Endothelial cell of umbilical vein (primary cell): ENCODE data around the gene PRKCG. TPM values are rescaled to one million over a fixed set of nuclear protein-coding genes. Genes with fewer than 3 reads are reported as not detected.

Experiments used
- BruUV-seq: library from RNA; stranded (reverse); fragments of 400-500 nt; replicated peaks from 2 replicates; lab custom pipeline; 2021; lab: Mats Ljungman, UMichigan
- CTCF ChIA-PET: fragments of 300-600, 350-600 bp; sonication (Branson Sonifier 250); formaldehyde crosslinking; loops from one replicate; lab custom pipeline; 2021; ENCODE audit warnings: antibody characterized with exemption, inconsistent platforms; lab: Charles Lee
- POLR2A ChIA-PET: fragments of 300-600, 350-600 bp; sonication (Branson Sonifier 250); formaldehyde crosslinking; loops from one replicate; lab custom pipeline; 2021; ENCODE audit warnings: antibody characterized with exemption, inconsistent platforms; lab: Charles Lee
- DNase-seq: peaks from one replicate; pipeline ENCODE4 v3.0.0-alpha.2; 2011; ENCODE audit warnings: low read depth, low spot score
- FAIRE-seq: peaks from 2 replicates; lab custom pipeline; 2011; peaks lifted over from hg19 to GRCh38; lab: Jason Lieb, UNC
- H2AFZ ChIP-seq: 2 replicates; pipeline ENCODE4 v1.6.0; 2012; ENCODE audit warnings: low read depth, low read length, control low read depth, inconsistent platforms
- H3K27ac ChIP-seq: 2 replicates; pipeline ENCODE4 v1.5.1; 2011; ENCODE audit warnings: low read depth, mild to moderate bottlenecking, control low read depth, low read length, moderate library complexity; ENCODE audit not compliant: insufficient read depth
- H3K27me3 ChIP-seq, 2 experiments: 2 replicates each; pipeline versions ENCODE4 v1.6.0 to v1.6.1; 2011; ENCODE audit warnings: low read length in 2 of 2, mixed read lengths in 1 of 2; ENCODE audit not compliant: control insufficient read depth in 2 of 2, insufficient read depth in 2 of 2
- H3K36me3 ChIP-seq, 2 experiments: 2 replicates in 1 of 2; 3 replicates in 1 of 2; pipeline ENCODE4 v1.5.1; 2011; ENCODE audit warnings: low read length in 2 of 2, mild to moderate bottlenecking in 1 of 2, moderate library complexity in 1 of 2; ENCODE audit not compliant: control insufficient read depth in 2 of 2, insufficient read depth in 2 of 2; ENCODE audit errors: extremely low read depth in 1 of 2
- H3K4me1 ChIP-seq: 3 replicates; pipeline ENCODE4 v1.5.1; 2011; ENCODE audit warnings: mild to moderate bottlenecking, low read length; ENCODE audit not compliant: control insufficient read depth, insufficient read depth; ENCODE audit errors: extremely low read depth
- H3K4me2 ChIP-seq: 2 replicates; pipeline ENCODE4 v1.6.1; 2011; ENCODE audit warnings: low read length, control low read depth, mixed read lengths; ENCODE audit not compliant: insufficient read depth
- H3K4me3 ChIP-seq, 3 experiments: fragments of 200-600 bp in 1 of 3; sonication (generic), shearing (Covaris generic) in 1 of 3; replicated peaks in 1 of 3; 2 replicates each; pipeline ENCODE4 v1.5.1; 2011 to 2016; ENCODE audit warnings: control low read depth in 3 of 3, low read length in 3 of 3, mild to moderate bottlenecking in 2 of 3, inconsistent platforms in 1 of 3, low read depth in 1 of 3, moderate library complexity in 1 of 3; ENCODE audit not compliant: insufficient read depth in 1 of 3
- H3K79me2 ChIP-seq: 2 replicates; pipeline ENCODE4 v1.6.0; 2012; ENCODE audit warnings: low read length, inconsistent platforms; ENCODE audit not compliant: control insufficient read depth, insufficient read depth
- H3K9ac ChIP-seq: replicated peaks from 2 replicates; pipeline ENCODE3; 2011; ENCODE audit warnings: low read length, control low read depth; ENCODE audit not compliant: insufficient read depth; ENCODE audit errors: extremely low read depth
- H3K9me1 ChIP-seq: replicated peaks from 3 replicates; pipeline ENCODE4 v1.6.0; 2011; ENCODE audit warnings: mild to moderate bottlenecking, low read length; ENCODE audit not compliant: control insufficient read depth, insufficient read depth; ENCODE audit errors: extremely low read depth
- H3K9me3 ChIP-seq: replicated peaks from 2 replicates; pipeline ENCODE4 v1.5.1; 2012; ENCODE audit warnings: low read length, inconsistent platforms; ENCODE audit not compliant: control insufficient read depth, insufficient read depth
- H4K20me1 ChIP-seq: replicated peaks from 2 replicates; pipeline ENCODE3; 2011; ENCODE audit warnings: mild to moderate bottlenecking, low read length; ENCODE audit not compliant: control insufficient read depth, insufficient read depth; ENCODE audit errors: extremely low read depth
- EZH2 ChIP-seq: IDR thresholded peaks from 2 replicates; pipeline ENCODE4 v1.6.1; 2012; ENCODE audit warnings: borderline replicate concordance, low read depth, mild to moderate bottlenecking, moderate library complexity, low read length, inconsistent platforms; ENCODE audit not compliant: severe bottlenecking
- FOS ChIP-seq: IDR thresholded peaks from 2 replicates; pipeline ENCODE4 v1.6.1; 2011; ENCODE audit warnings: mild to moderate bottlenecking, low read length, moderate library complexity, borderline replicate concordance; ENCODE audit not compliant: insufficient read depth
- GATA2 ChIP-seq: IDR thresholded peaks from 2 replicates; pipeline ENCODE4 v1.7.0; 2011; ENCODE audit warnings: low read depth, mild to moderate bottlenecking, moderate library complexity, mixed read lengths, low read length; ENCODE audit not compliant: insufficient read length, insufficient read depth
- JUN ChIP-seq: IDR thresholded peaks from 2 replicates; pipeline ENCODE4 v1.6.1; 2011; ENCODE audit warnings: borderline replicate concordance, low read depth; ENCODE audit not compliant: insufficient read length, insufficient read depth
- MAX ChIP-seq: IDR thresholded peaks from 2 replicates; pipeline ENCODE4 v1.6.1; 2011; ENCODE audit not compliant: insufficient read depth, insufficient read length
- MYC ChIP-seq: IDR thresholded peaks from one replicate; pipeline ENCODE4 v1.6.1; 2011; ENCODE audit warnings: mild to moderate bottlenecking, low read depth, low read length
- POLR2A ChIP-seq: IDR thresholded peaks from 2 replicates; pipeline ENCODE4 v1.6.1; 2012; ENCODE audit warnings: low read depth, mild to moderate bottlenecking, control low read depth, low read length
- POLR2AphosphoS5 ChIP-seq: IDR thresholded peaks from 2 replicates; pipeline ENCODE4 v1.6.1; 2012; ENCODE audit warnings: low read depth, mild to moderate bottlenecking, control low read depth, low read length, moderate library complexity; ENCODE audit not compliant: insufficient read depth
- dilution Hi-C: fragments of 300-500 bp; cut with MboI; formaldehyde crosslinking; loops from one replicate; pipeline ENCODE4 v1.15.0; 2019; ENCODE audit warnings: low sequenced_read_pairs; ENCODE audit not compliant: extremely low pct_ligation_motif_present
- intact Hi-C: fragments of 100-400 bp; cut with micrococcal nuclease; formaldehyde crosslinking; loops from one replicate; pipeline ENCODE4 v1.10.0; 2022
- polyA plus RNA-seq, 4 experiments: library from polyadenylated mRNA; depleted of rRNA in 3 of 4; stranded (reverse) in 3 of 4; unstranded in 1 of 4; fragments of >200 nt; gene quantifications; 2 replicates each; pipeline versions ENCODE4 v1.2.1 to v1.2.3, GENCODE V29; 2011 to 2012; ENCODE audit warnings: missing spikeins in 1 of 4
- total RNA-seq: library from RNA; stranded (reverse); gene quantifications from 2 replicates; pipeline ENCODE4 v1.2.3, GENCODE V29; 2021
- TF ChIP-seq, protein P1 (sequence below), 2 donors: IDR thresholded peaks; 1 replicate in 1 of 2; 2 replicates in 1 of 2; pipeline ENCODE4 v1.5.1; 2011; ENCODE audit warnings: low read length in 2 of 2, mild to moderate bottlenecking in 2 of 2, moderate library complexity in 2 of 2, control low read depth in 1 of 2, inconsistent platforms in 1 of 2, low read depth in 1 of 2; ENCODE audit not compliant: insufficient read depth in 1 of 2; ENCODE audit errors: extremely low read depth in 1 of 2

PRKCG gene
- total and polyA plus RNA-seq, 2 donors (not counting 3 experiments of a cell fraction or from before 2014, with no cell fraction given) = 0.07 TPM; not detected in 1

- no peak overlapping the region for H3K4me2 ChIP-seq
- dilution Hi-C loops = no loop called here
- POLR2A ChIA-PET = no interaction called here
Observed at GRCh38 chr19:53871454-53871853, 10.5 kb upstream of the PRKCG start.

More at GRCh38 chr19:53871454-53871853, 10.5 kb upstream of the PRKCG start:
- H2AFZ ChIP-seq = no peak overlapping the region
- no peaks in the 10 kb centered on the region for H4K20me1 ChIP-seq
- H3K9me1 ChIP-seq = no peaks in the 10 kb centered on the region
- no peak overlapping the region for H3K9ac ChIP-seq
- BruUV-seq = no TSS peak
- peaks cover 29% of the 10 kb centered on the region for H3K79me2 ChIP-seq
- H3K4me1 ChIP-seq = peaks cover 8% of the 10 kb centered on the region
- FAIRE-seq (no peak), DNase-seq (no peak)
- no peak overlapping the region for H3K4me3 ChIP-seq
- no peaks in the 10 kb centered on the region for H3K27me3 ChIP-seq
- intact Hi-C loops = no loop called here
- CTCF ChIA-PET = interaction anchor here (1.0 to 1.3 kb wide), 2 partner anchors 10 to 159 kb away, joined by 4 to 6 read pairs; partner anchors contain the start of gene PRKCG
- peaks cover 0 to 17% of the 10 kb centered on the region in 2 experiments for H3K36me3 ChIP-seq
- H3K27ac ChIP-seq = no peak overlapping the region
- H3K9me3 ChIP-seq = no peaks in the 10 kb centered on the region
- TF ChIP-seq, protein P1, sequence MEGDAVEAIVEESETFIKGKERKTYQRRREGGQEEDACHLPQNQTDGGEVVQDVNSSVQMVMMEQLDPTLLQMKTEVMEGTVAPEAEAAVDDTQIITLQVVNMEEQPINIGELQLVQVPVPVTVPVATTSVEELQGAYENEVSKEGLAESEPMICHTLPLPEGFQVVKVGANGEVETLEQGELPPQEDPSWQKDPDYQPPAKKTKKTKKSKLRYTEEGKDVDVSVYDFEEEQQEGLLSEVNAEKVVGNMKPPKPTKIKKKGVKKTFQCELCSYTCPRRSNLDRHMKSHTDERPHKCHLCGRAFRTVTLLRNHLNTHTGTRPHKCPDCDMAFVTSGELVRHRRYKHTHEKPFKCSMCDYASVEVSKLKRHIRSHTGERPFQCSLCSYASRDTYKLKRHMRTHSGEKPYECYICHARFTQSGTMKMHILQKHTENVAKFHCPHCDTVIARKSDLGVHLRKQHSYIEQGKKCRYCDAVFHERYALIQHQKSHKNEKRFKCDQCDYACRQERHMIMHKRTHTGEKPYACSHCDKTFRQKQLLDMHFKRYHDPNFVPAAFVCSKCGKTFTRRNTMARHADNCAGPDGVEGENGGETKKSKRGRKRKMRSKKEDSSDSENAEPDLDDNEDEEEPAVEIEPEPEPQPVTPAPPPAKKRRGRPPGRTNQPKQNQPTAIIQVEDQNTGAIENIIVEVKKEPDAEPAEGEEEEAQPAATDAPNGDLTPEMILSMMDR (IDR thresholded peaks at IDR 0.05; ENCODE audit: extremely low read depth in 1 of 2, insufficient read depth in 1 of 2, low read depth in 1 of 2, low read length in 2 of 2) = no peak
- TF ChIP-seq GATA2 (no peak), MAX (no peak), JUN (no peak), POLR2A (no peak), FOS (no peak), POLR2AphosphoS5 (no peak), EZH2 (no peak), MYC (no peak)
